ENCODE data around the gene LHX3. TPM values are rescaled to one million over a fixed set of nuclear protein-coding genes. Genes with fewer than 3 reads are reported as not detected.

Gene LHX3
- total and polyA plus RNA-seq, 10 of the 15 experiments (the other 5 are each of a cell fraction or from before 2014, with no cell fraction given), result not detected

GRCh38 chr9:136177224-136177623 is 27.7 kb downstream of the LHX3 start:
- H3K4me3 ChIP-seq, result no peak overlapping the region

More at GRCh38 chr9:136177224-136177623, 27.7 kb downstream of the LHX3 start:
- H2AFZ ChIP-seq (ENCODE audit: control insufficient read depth, low read depth, low read length), result no peak overlapping the region
- H3K27ac ChIP-seq (ENCODE audit: control insufficient read depth, insufficient read depth), result no peak overlapping the region
- TF ChIP-seq ZNF622 (IDR thresholded peaks at IDR 0.05) (no peak), SPI1 (IDR thresholded peaks at IDR 0.05; ENCODE audit: borderline replicate concordance, insufficient read depth, low read depth, low read length) (no peak), MEF2B (IDR thresholded peaks at IDR 0.05; ENCODE audit: partially characterized antibody, poor library complexity, severe bottlenecking) (no peak), CREB1 (IDR thresholded peaks at IDR 0.05; ENCODE audit: low read depth) (no peak), NFYA (IDR thresholded peaks at IDR 0.05; ENCODE audit: borderline replicate concordance, low read depth, low read length) (no peak), E4F1 (IDR thresholded peaks at IDR 0.05; ENCODE audit: borderline replicate concordance, partially characterized antibody) (no peak), NFIC (IDR thresholded peaks at IDR 0.05; ENCODE audit: low read depth, low read length) (no peak), MAX (IDR thresholded peaks at IDR 0.05; ENCODE audit: low read depth, low read length) (no peak), BCL3 (IDR thresholded peaks at IDR 0.05; ENCODE audit: borderline replicate concordance, insufficient read depth, low read depth, low read length, poor library complexity, severe bottlenecking) (no peak), YY1 (IDR thresholded peaks at IDR 0.05; ENCODE audit: low read depth, low read length) (no peak), IRF3 (IDR thresholded peaks at IDR 0.05) (no peak)
- DNase-seq (ENCODE audit: low read depth, low spot score), result no peak
- no peaks in the 10 kb centered on the region for H4K20me1 ChIP-seq (ENCODE audit: control insufficient read depth, insufficient read depth)
- POLR2A ChIA-PET, result no interaction called here
- SMC1A ChIA-PET (ENCODE audit: uncharacterized antibody, unreplicated experiment), result no interaction called here
- no peaks in the 10 kb centered on the region for H3K36me3 ChIP-seq (ENCODE audit: control insufficient read depth in 2 of 2, insufficient read depth in 2 of 2, low read length in 1 of 2)
- in situ Hi-C loops (cut with MboI) (no loop called here), intact Hi-C loops (cut with micrococcal nuclease; ENCODE audit: unreplicated experiment) (no loop called here)
- BruUV-seq (replicated peaks), result no TSS peak
- H3K79me2 ChIP-seq (ENCODE audit: control insufficient read depth, insufficient read depth, low read length), result no peaks in the 10 kb centered on the region
- H3K9ac ChIP-seq (ENCODE audit: control insufficient read depth, insufficient read depth, low read length), result no peak overlapping the region
- no peak overlapping the region for H3K4me2 ChIP-seq (ENCODE audit: control insufficient read depth, insufficient read depth)
- no peak for FAIRE-seq
- no peaks in the 10 kb centered on the region; a peak in 1 of 4 replicates for H3K27me3 ChIP-seq (replicated peaks in 1 of 2; ENCODE audit: control insufficient read depth in 2 of 2, insufficient read depth in 2 of 2, low read length in 1 of 2)
- no peak for ATAC-seq
- CTCF ChIA-PET, result no interaction called here
- 75% methylated on average over 9 of the region's 14 CpGs for WGBS (ENCODE audit: insufficient coverage, insufficient replicate concordance, low lambda C conversion rate, missing lambda C conversion rate)
- RAD21 ChIA-PET (ENCODE audit: unreplicated experiment), result no interaction called here
- H3K4me1 ChIP-seq (ENCODE audit: control insufficient read depth, insufficient read depth, low read length), result no peaks in the 10 kb centered on the region
- no peaks in the 10 kb centered on the region for H3K9me3 ChIP-seq (replicated peaks; ENCODE audit: control insufficient read depth, insufficient read depth, low read length)

All from GM12878 (cell line).